Adrenal gland (tissue), 19 donors: ENCODE data around the gene DPM2. TPM values are rescaled to one million over a fixed set of nuclear protein-coding genes. Genes with fewer than 3 reads are reported as not detected.

Experiments
- DNase-seq, 7 donors: peaks; one replicate each; pipeline ENCODE4 v3.0.0-alpha.2; 2019 to 2020
- H3K27ac ChIP-seq, 5 donors: fragments of 200-600 bp; sonication (generic) in 4 of 5; 1 replicate in 3 of 5; 2 replicates in 2 of 5; pipeline versions ENCODE4 v1.5.1 to v1.8.0; 2016 to 2020; ENCODE audit warnings: mild to moderate bottlenecking in 1 of 5
- H3K27me3 ChIP-seq: fragments of 200-600 bp; 2 replicates; pipeline ENCODE4 v1.8.0; 2021
- H3K36me3 ChIP-seq, 2 donors: fragments of 200-600 bp; replicated peaks in 1 of 2; 1 replicate in 1 of 2; 2 replicates in 1 of 2; pipeline versions ENCODE4 v1.5.1 to v1.8.0; 2018 to 2022
- H3K4me1 ChIP-seq, 2 donors: fragments of 200-600 bp; replicated peaks in 1 of 2; 1 replicate in 1 of 2; 2 replicates in 1 of 2; pipeline versions ENCODE4 v1.5.1 to v1.8.0; 2018 to 2021
- H3K4me3 ChIP-seq, 4 donors: fragments of 200-600 bp; sonication (generic) in 3 of 4; one replicate each; pipeline ENCODE4 v1.5.1; 2016 to 2018
- H3K9me3 ChIP-seq, 3 donors: fragments of 200-600 bp; sonication (generic) in 1 of 3; replicated peaks in 1 of 3; 1 replicate in 2 of 3; 2 replicates in 1 of 3; pipeline versions ENCODE4 v1.5.1 to v1.8.0; 2016 to 2021
- POLR2A ChIP-seq, 2 donors: fragments of 450-650 bp; IDR thresholded peaks; one replicate each; pipeline ENCODE4 v1.6.1; 2017; ENCODE audit warnings: antibody characterized with exemption in 2 of 2, mild to moderate bottlenecking in 2 of 2, moderate library complexity in 1 of 2
- WGBS, 4 donors: extraction: QIAGEN DNeasy Blood & Tissue Kit in 2 of 4; methylation state at CpG; one replicate each; pipeline versions ENCODE4 v1.1.5 to v1.1.7; 2013 to 2017; 5-methylcytosine and 5-hydroxymethylcytosine counted together
- intact Hi-C, 2 donors: fragments of 100-400 bp; cut with DNase I; formaldehyde crosslinking; loops; one replicate each; pipeline versions ENCODE4 v1.14.1 to v1.15.0; 2022 to 2023
- long read RNA-seq, 10 donors: library from polyadenylated mRNA in 3 of 10; unstranded in 2 of 10; stranded (forward) in 1 of 10; transcript quantifications; one replicate each; pipeline ENCODE4 v2.0.0 and lab custom pipeline, GENCODE V29; 2021 to 2026
- polyA plus RNA-seq, 3 donors: library from polyadenylated mRNA; stranded (reverse); fragments of 200-250 nt in 2 of 3; fragments of 350-450 nt in 1 of 3; fragmentation: Illumina TruSeq in 1 of 3; extraction: RNeasy Lipid Tissue Mini Kit (QIAGEN cat#74804) in 1 of 3; gene quantifications; one replicate each; pipeline ENCODE4 v1.2.3, GENCODE V29; 2013 to 2014
- total RNA-seq, 9 donors: library from RNA; depleted of rRNA in 4 of 9; stranded (reverse); fragments of >200 nt in 4 of 9; fragments of 120-200 nt in 1 of 9; fragmentation: NEBNext Ultra II Directional in 1 of 9; extraction: Animal tissue kit (Norgen Biotek cat#: 25700) in 1 of 9; gene quantifications; one replicate each; pipeline versions ENCODE4 v1.1.0 to v1.2.4, GENCODE V29; 2013 to 2023
- TF ChIP-seq, protein P1 (sequence below), 6 experiments: fragments of 450-650 bp in 4 of 6; fragments of 200-600 bp in 2 of 6; sonication (generic) in 1 of 6; IDR thresholded peaks; 1 replicate in 5 of 6; 2 replicates in 1 of 6; pipeline versions ENCODE4 v1.5.1 to v1.8.0; 2016 to 2021; ENCODE audit warnings: antibody characterized with exemption in 6 of 6, mild to moderate bottlenecking in 2 of 6, moderate library complexity in 1 of 6
- donor health status: healthy with polysubstance abuse.
- donor health status: Bipolar disorder and iron deficiency.
- donor health status: DM: yes; HTN: yes; CAD: no.
- donor health status: DM: no; HTN: no; CAD: no.
- donor health status: DM: no; HTN: no; CAD: no.
- donor health status: DM: yes; HTN: yes; CAD: no.

The DPM2 gene
- total RNA-seq, result 10 to 100 TPM; 18.4 to 46.8 (median 33.4) TPM
- polyA plus RNA-seq, result 10 to 100 TPM; 32.9 to 36.5 (median 35.6) TPM
- long read RNA-seq, donor 1, transcript DPM2-201 (4 exons, 1,542 nt), result major isoform, 36 of 48 reads
- long read RNA-seq, donor 1, transcript DPM2-203 (3 exons, 928 nt), result minor isoform, 5 of 48 reads
- long read RNA-seq, donor 1, partial matches to known transcripts, result 5 of 48 reads
- long read RNA-seq, donor 1, other reads (novel, unspliced or antisense), result 0 of 48 reads
- long read RNA-seq, donor 2, transcript DPM2-201 (4 exons, 1,542 nt), result major isoform, 19 of 21 reads
- long read RNA-seq, donor 2, partial matches to known transcripts, result 0 of 21 reads
- long read RNA-seq, donor 2, other reads (novel, unspliced or antisense), result 0 of 21 reads
- long read RNA-seq, donor 3, transcript DPM2-203 (3 exons, 928 nt), result minor isoform, 7 of 34 reads
- long read RNA-seq, donor 3, transcript DPM2-201 (4 exons, 1,542 nt), result major isoform, 27 of 34 reads
- long read RNA-seq, donor 3, partial matches to known transcripts, result 0 of 34 reads
- long read RNA-seq, donor 3, other reads (novel, unspliced or antisense), result 0 of 34 reads
- long read RNA-seq, donor 4, transcript DPM2-203 (3 exons, 928 nt), result minor isoform, 6 of 49 reads
- long read RNA-seq, donor 4, transcript DPM2-201 (4 exons, 1,542 nt), result major isoform, 37 of 49 reads
- long read RNA-seq, donor 4, partial matches to known transcripts, result 2 of 49 reads
- long read RNA-seq, donor 4, other reads (novel, unspliced or antisense), result 1 of 49 reads
- long read RNA-seq, donor 5, transcript DPM2-203 (3 exons, 928 nt), result minor isoform, 11 of 101 reads
- long read RNA-seq, donor 5, transcript DPM2-205 (3 exons, 1,662 nt), result minor isoform, 8 of 101 reads
- long read RNA-seq, donor 5, transcript DPM2-201 (4 exons, 1,542 nt), result major isoform, 77 of 101 reads
- long read RNA-seq, donor 5, partial matches to known transcripts, result 4 of 101 reads
- long read RNA-seq, donor 5, other reads (novel, unspliced or antisense), result 1 of 101 reads
- long read RNA-seq, donor 6, transcript DPM2-201 (4 exons, 1,542 nt), result major isoform, 32 of 43 reads
- long read RNA-seq, donor 6, partial matches to known transcripts, result 4 of 43 reads
- long read RNA-seq, donor 6, other reads (novel, unspliced or antisense), result 3 of 43 reads
- long read RNA-seq, donor 7, transcript DPM2-201 (4 exons, 1,542 nt), result major isoform, 12 of 16 reads
- long read RNA-seq, donor 7, partial matches to known transcripts, result 0 of 16 reads
- long read RNA-seq, donor 7, other reads (novel, unspliced or antisense), result 0 of 16 reads
- long read RNA-seq, donor 8, transcript DPM2-203 (3 exons, 928 nt), result minor isoform, 6 of 29 reads
- long read RNA-seq, donor 8, transcript DPM2-201 (4 exons, 1,542 nt), result major isoform, 21 of 29 reads
- long read RNA-seq, donor 8, partial matches to known transcripts, result 0 of 29 reads
- long read RNA-seq, donor 8, other reads (novel, unspliced or antisense), result 0 of 29 reads
- long read RNA-seq, donor 9, transcript DPM2-201 (4 exons, 1,542 nt), result major isoform, 24 of 33 reads
- long read RNA-seq, donor 9, transcript DPM2-203 (3 exons, 928 nt), result minor isoform, 6 of 33 reads
- long read RNA-seq, donor 9, partial matches to known transcripts, result 0 of 33 reads
- long read RNA-seq, donor 9, other reads (novel, unspliced or antisense), result 0 of 33 reads
- long read RNA-seq, donor 10, transcript DPM2-201 (4 exons, 1,542 nt), result major isoform, 13 of 20 reads
- long read RNA-seq, donor 10, transcript DPM2-203 (3 exons, 928 nt), result minor isoform, 7 of 20 reads
- long read RNA-seq, donor 10, partial matches to known transcripts, result 0 of 20 reads
- long read RNA-seq, donor 10, other reads (novel, unspliced or antisense), result 0 of 20 reads

DNA sequence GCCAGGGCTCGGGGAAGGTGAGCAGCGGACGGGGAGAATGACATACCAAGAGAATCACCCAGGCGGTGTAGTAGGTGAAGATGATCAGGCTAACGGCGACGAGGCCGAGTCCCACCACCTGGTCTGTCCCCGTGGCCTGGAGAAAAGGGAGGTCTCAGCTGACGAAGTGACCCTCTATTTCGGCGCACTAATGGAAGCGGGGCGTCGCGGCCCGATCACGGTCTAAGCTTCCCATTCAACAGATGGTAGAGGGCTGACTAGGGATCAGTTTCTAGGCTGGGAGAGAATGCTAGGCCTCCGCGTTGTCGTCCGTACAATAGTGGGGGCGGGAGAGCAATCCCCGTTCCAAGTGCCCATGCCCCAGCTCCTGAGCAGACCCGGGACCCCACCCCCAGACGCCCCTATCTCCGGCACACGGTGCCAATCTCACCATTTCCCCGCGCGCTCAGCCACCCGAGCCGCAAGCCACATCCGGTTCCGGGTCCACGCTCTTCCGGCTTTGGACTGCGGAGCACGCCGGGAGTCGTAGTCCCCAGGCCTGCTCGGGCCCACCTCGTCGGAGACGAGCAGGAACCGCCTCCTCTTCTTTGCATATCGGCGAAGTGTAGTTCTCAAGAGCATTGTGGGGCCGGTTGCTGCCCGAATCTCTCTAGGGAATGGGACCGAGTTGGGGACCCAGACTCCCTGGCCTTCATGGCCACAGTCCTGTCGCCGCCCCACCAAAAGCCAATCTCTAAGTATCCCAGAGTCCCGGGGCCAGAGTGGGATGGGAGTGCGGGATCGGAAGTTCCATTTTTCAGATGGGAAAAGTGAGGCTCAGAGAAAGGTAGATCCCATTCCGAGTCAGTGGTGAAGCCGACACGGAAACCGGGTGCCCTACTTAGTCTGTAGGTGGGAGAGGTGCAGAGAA is at the start of gene DPM2:
DPM2 (minus strand) TSS at position 467 of the 910 bp plus-strand sequence; CDS start at position 433, 34 bp downstream.
- DNase-seq, result peak; percentile 80 to 89 (median 82)
- Histone ChIP-seq H3K27me3 (no peaks in the 10 kb centered on the region), H3K9me3 (no peaks in the 10 kb centered on the region), H3K4me1 (peaks cover 18 to 31% of the 10 kb centered on the region in 2 donors), H3K4me3 (peak within 1 kb of the TSS; percentile 1 to 71 (median 42)), H3K36me3 (peaks cover 0 to 11% of the 10 kb centered on the region in 2 donors), H3K27ac (peak within 1 kb of the TSS in 4 of 5 donors; percentile 5 to 84 (median 38))
- intact Hi-C loops, result no loop called here
- peak in 1 of 2 donors; percentile 24 for TF ChIP-seq POLR2A (IDR thresholded peaks at IDR 0.05)
- TF ChIP-seq, protein P1, sequence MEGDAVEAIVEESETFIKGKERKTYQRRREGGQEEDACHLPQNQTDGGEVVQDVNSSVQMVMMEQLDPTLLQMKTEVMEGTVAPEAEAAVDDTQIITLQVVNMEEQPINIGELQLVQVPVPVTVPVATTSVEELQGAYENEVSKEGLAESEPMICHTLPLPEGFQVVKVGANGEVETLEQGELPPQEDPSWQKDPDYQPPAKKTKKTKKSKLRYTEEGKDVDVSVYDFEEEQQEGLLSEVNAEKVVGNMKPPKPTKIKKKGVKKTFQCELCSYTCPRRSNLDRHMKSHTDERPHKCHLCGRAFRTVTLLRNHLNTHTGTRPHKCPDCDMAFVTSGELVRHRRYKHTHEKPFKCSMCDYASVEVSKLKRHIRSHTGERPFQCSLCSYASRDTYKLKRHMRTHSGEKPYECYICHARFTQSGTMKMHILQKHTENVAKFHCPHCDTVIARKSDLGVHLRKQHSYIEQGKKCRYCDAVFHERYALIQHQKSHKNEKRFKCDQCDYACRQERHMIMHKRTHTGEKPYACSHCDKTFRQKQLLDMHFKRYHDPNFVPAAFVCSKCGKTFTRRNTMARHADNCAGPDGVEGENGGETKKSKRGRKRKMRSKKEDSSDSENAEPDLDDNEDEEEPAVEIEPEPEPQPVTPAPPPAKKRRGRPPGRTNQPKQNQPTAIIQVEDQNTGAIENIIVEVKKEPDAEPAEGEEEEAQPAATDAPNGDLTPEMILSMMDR (IDR thresholded peaks at IDR 0.05), result no peak
- 4 to 6% (median 4%) methylated on average over 27 to 60 of the region's 60 CpGs for WGBS, 4 donors

DNA sequence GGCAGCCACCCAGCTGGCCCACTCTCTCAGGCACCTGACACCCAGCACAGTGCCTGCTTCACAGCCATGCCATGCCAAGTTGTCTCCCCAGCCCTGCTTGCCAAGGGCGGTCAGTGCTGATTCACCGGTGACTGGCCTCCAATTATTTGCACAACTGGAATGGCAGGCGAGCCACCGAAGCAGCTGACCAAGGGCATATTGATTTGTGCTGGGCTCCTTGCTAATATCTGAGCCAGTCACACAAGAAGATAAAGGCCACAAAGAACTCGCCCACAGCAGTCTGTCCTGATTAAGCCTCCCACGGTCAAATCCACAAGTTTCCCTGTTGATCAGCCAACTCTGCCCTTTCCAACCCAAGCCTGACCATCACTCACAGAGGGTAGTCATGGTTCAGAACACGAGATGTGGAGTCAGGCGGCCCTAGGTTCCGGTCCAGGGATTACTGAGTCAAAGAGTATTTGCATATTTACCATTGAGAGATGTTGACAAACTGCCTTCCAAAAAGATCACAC is 49.5 kb upstream of the DPM2 start:
- Histone ChIP-seq H3K27ac (peak overlapping the region; percentile 72 to 86 (median 77)), H3K36me3 (no peaks in the 10 kb centered on the region), H3K4me1 (peaks cover 7% of the 10 kb centered on the region in 2 donors), H3K9me3 (no peaks in the 10 kb centered on the region), H3K4me3 (no peak overlapping the region), H3K27me3 (no peaks in the 10 kb centered on the region)
- TF ChIP-seq POLR2A (IDR thresholded peaks at IDR 0.05), result peak in 1 of 2 donors; percentile 72
- TF ChIP-seq, protein P1 (IDR thresholded peaks at IDR 0.05), result no peak
- intact Hi-C loops, result no loop called here
- peak; percentile 87 to 97 (median 96) for DNase-seq
- 39 to 65% (median 43%) methylated on average over 6 to 9 of the region's 9 CpGs for WGBS, 4 donors

DNA sequence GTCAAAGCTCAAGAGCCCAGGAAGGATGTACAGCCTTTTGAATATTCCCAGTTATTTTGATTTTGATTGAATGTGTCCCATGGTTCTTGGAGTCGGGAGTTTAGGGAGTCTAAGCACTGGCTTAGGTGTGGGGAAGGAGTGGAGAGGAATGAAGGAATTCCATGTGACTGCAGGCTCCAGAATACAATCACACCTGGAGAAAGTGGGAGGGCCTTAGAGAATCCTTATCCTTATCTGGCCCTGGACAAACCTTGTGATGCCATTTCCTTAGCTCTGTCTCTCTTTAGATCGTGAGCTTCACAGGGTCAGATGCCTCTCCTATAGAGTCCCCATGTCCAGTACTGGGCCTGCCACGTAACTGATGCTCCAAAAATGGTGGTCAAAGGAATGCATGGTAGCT is 47.4 kb upstream of the DPM2 start:
- TF ChIP-seq, protein P1 (IDR thresholded peaks at IDR 0.05), result no peak
- TF ChIP-seq POLR2A (IDR thresholded peaks at IDR 0.05), result no peak
- Histone ChIP-seq H3K4me1 (peaks cover 12 to 13% of the 10 kb centered on the region in 2 donors), H3K36me3 (no peaks in the 10 kb centered on the region), H3K27ac (no peak overlapping the region), H3K27me3 (no peaks in the 10 kb centered on the region), H3K9me3 (no peaks in the 10 kb centered on the region), H3K4me3 (no peak overlapping the region)
- no peak for DNase-seq
- WGBS, 4 donors, result 87 to 96% (median 93%) methylated on average over 2 to 3 of the region's 3 CpGs
- intact Hi-C loops, result no loop called here
